ENCODE data around the gene TNIK. TPM values are rescaled to one million over a fixed set of nuclear protein-coding genes. Genes with fewer than 3 reads are reported as not detected.

The TNIK gene
- total and polyA plus RNA-seq, 2 experiments from 2014 or later: 7.4 to 13.8 TPM

GRCh38 chr3:171410186-171410585, 50.0 kb downstream of the TNIK start:
- Histone ChIP-seq H3K9me3 (ENCODE audit: low read depth) (no peaks in the 10 kb centered on the region), H3K4me2 (no peak overlapping the region), H3K9me2 (replicated peaks; ENCODE audit: insufficient read depth) (no peaks in the 10 kb centered on the region), H3K4me1 (ENCODE audit: insufficient read depth) (no peaks in the 10 kb centered on the region), H3K4me3 (no peak overlapping the region), H3K36me3 (replicated peaks; ENCODE audit: insufficient read depth, low read depth) (no peaks in the 10 kb centered on the region), H3K79me2 (peaks cover 43% of the 10 kb centered on the region), H4K20me1 (ENCODE audit: insufficient read depth, poor library complexity, severe bottlenecking) (no peaks in the 10 kb centered on the region), H3K27ac (no peak overlapping the region), H3K27me3 (no peaks in the 10 kb centered on the region), H2AFZ (no peak overlapping the region)
- 100% methylated on average over 5 of the region's 6 CpGs for WGBS (ENCODE audit: low lambda C conversion rate, missing lambda C conversion rate)
- no peak for TF ChIP-seq EZH2phosphoT487 (IDR thresholded peaks at IDR 0.05; ENCODE audit: low read depth, severe bottlenecking, unreplicated experiment)
- TF ChIP-seq, protein P1, sequence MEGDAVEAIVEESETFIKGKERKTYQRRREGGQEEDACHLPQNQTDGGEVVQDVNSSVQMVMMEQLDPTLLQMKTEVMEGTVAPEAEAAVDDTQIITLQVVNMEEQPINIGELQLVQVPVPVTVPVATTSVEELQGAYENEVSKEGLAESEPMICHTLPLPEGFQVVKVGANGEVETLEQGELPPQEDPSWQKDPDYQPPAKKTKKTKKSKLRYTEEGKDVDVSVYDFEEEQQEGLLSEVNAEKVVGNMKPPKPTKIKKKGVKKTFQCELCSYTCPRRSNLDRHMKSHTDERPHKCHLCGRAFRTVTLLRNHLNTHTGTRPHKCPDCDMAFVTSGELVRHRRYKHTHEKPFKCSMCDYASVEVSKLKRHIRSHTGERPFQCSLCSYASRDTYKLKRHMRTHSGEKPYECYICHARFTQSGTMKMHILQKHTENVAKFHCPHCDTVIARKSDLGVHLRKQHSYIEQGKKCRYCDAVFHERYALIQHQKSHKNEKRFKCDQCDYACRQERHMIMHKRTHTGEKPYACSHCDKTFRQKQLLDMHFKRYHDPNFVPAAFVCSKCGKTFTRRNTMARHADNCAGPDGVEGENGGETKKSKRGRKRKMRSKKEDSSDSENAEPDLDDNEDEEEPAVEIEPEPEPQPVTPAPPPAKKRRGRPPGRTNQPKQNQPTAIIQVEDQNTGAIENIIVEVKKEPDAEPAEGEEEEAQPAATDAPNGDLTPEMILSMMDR (IDR thresholded peaks at IDR 0.05; ENCODE audit: poor library complexity): no peak
- TF ChIP-seq EZH2 (IDR thresholded peaks at IDR 0.05; ENCODE audit: borderline replicate concordance): no peak
- no peak for DNase-seq (ENCODE audit: low spot score)

GRCh38 chr3:171407759-171408158, 52.4 kb downstream of the TNIK start:
- Histone ChIP-seq H3K9me2 (replicated peaks; ENCODE audit: insufficient read depth) (no peaks in the 10 kb centered on the region), H3K4me3 (no peak overlapping the region), H3K27ac (no peak overlapping the region), H3K79me2 (peaks cover 28% of the 10 kb centered on the region), H3K4me1 (ENCODE audit: insufficient read depth) (peaks cover 8% of the 10 kb centered on the region), H3K4me2 (no peak overlapping the region), H3K27me3 (no peaks in the 10 kb centered on the region), H3K9me3 (ENCODE audit: low read depth) (no peaks in the 10 kb centered on the region), H4K20me1 (ENCODE audit: insufficient read depth, poor library complexity, severe bottlenecking) (no peaks in the 10 kb centered on the region), H3K36me3 (replicated peaks; ENCODE audit: insufficient read depth, low read depth) (no peaks in the 10 kb centered on the region), H2AFZ (no peak overlapping the region)
- DNase-seq (ENCODE audit: low spot score): no peak
- 79% methylated on average over 3 of the region's 3 CpGs for WGBS (ENCODE audit: low lambda C conversion rate, missing lambda C conversion rate)
- TF ChIP-seq EZH2 (IDR thresholded peaks at IDR 0.05; ENCODE audit: borderline replicate concordance) (no peak), EZH2phosphoT487 (IDR thresholded peaks at IDR 0.05; ENCODE audit: low read depth, severe bottlenecking, unreplicated experiment) (no peak)
- TF ChIP-seq, protein P1 (IDR thresholded peaks at IDR 0.05; ENCODE audit: poor library complexity): no peak

- Histone ChIP-seq H4K20me1 (ENCODE audit: insufficient read depth, poor library complexity, severe bottlenecking) (no peaks in the 10 kb centered on the region), H3K36me3 (replicated peaks; ENCODE audit: insufficient read depth, low read depth) (no peaks in the 10 kb centered on the region), H3K27me3 (no peaks in the 10 kb centered on the region), H2AFZ (no peak overlapping the region), H3K9me2 (replicated peaks; ENCODE audit: insufficient read depth) (no peaks in the 10 kb centered on the region), H3K27ac (peak overlapping the region; percentile 5), H3K4me1 (ENCODE audit: insufficient read depth) (peaks cover 8% of the 10 kb centered on the region), H3K79me2 (peaks cover 53% of the 10 kb centered on the region), H3K4me3 (no peak overlapping the region), H3K9me3 (ENCODE audit: low read depth) (no peaks in the 10 kb centered on the region), H3K4me2 (peak overlapping the region; percentile 40)
- DNase-seq (ENCODE audit: low spot score): no peak
- 56% methylated on average over 3 of the region's 3 CpGs for WGBS (ENCODE audit: low lambda C conversion rate, missing lambda C conversion rate)
- no peak for TF ChIP-seq EZH2 (IDR thresholded peaks at IDR 0.05; ENCODE audit: borderline replicate concordance)
- TF ChIP-seq, protein P1 (IDR thresholded peaks at IDR 0.05; ENCODE audit: poor library complexity): no peak
Observed at GRCh38 chr3:171404376-171404967, 55.7 kb downstream of the TNIK start.

All from hepatocyte (in vitro differentiated cells).